Rectal smooth muscle tissue (tissue), 1 donor: ENCODE results near the gene TENM3.

Source experiments
- H3K27ac ChIP-seq: one replicate; pipeline ENCODE4 v1.7.0; 2013; ENCODE audit warnings: low read depth, low read length, inconsistent platforms
- H3K27me3 ChIP-seq: one replicate; pipeline ENCODE4 v1.7.0; 2013; ENCODE audit warnings: low read length; ENCODE audit not compliant: control insufficient read depth, insufficient read depth
- H3K36me3 ChIP-seq: one replicate; pipeline ENCODE4 v1.7.0; 2013; ENCODE audit warnings: low read length; ENCODE audit not compliant: control insufficient read depth, insufficient read depth
- H3K4me1 ChIP-seq: one replicate; pipeline ENCODE4 v1.7.0; 2013; ENCODE audit warnings: low read length; ENCODE audit not compliant: control insufficient read depth, insufficient read depth
- H3K4me3 ChIP-seq: one replicate; pipeline ENCODE4 v1.7.0; 2013; ENCODE audit warnings: low read length
- H3K9ac ChIP-seq: one replicate; pipeline ENCODE4 v1.7.0; 2013; ENCODE audit warnings: low read length

The TENM3 gene

DNA sequence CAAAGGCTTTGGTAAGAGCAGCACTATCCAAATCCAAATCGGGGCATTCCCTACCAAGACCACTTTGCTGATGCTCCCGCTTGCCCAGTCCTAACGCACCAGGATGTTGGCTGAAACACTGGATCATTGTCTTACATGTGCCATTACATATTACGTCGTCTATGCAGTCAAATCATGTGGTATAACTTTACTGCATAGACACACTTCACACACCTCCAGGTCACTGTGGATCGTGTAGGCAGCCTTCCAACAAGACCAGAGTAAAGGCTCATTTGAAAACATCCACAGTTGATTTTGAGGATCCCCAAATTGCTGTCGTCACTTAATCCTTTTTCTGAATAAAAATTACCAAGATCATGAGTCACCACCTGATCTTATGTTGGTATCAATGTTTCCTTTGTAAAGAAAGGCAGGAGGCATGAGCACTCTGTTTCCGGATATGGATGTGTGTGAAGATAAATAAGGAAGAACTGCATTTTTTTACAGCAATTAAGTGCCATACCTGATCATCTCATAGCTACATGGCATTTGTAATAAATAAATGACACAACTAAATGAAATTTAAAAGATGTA lies 18.5 kb downstream of the TENM3 start:
- no peak overlapping the region for H3K9ac ChIP-seq
- no peaks in the 10 kb centered on the region for H3K27me3 ChIP-seq
- H3K4me3 ChIP-seq, result no peak overlapping the region
- H3K27ac ChIP-seq, result no peak overlapping the region
- no peaks in the 10 kb centered on the region for H3K36me3 ChIP-seq
- peaks cover 3% of the 10 kb centered on the region for H3K4me1 ChIP-seq

DNA sequence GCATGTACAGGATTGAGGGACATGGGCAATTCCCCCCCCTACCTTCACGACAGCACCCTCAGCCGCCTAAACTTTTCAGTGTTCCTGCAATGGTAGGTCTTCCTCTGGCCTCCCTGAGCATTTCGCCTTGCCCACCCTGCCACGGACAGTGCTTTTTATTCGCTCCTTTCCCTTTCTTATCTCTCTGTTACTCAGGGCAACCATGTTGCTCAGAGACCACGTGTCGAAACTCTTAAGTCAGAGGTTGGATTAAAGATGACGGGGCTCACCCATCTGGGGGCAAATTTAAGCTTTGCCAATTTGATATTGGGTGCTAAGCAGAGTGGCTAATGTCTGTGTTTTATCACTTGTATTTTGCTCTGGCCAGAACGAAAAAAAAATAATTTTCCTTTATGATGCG lies 20.4 kb downstream of the TENM3 start:
- Histone ChIP-seq H3K4me3 (no peak overlapping the region), H3K27me3 (no peaks in the 10 kb centered on the region), H3K4me1 (peaks cover 3% of the 10 kb centered on the region), H3K27ac (no peak overlapping the region), H3K9ac (no peak overlapping the region), H3K36me3 (no peaks in the 10 kb centered on the region)

DNA sequence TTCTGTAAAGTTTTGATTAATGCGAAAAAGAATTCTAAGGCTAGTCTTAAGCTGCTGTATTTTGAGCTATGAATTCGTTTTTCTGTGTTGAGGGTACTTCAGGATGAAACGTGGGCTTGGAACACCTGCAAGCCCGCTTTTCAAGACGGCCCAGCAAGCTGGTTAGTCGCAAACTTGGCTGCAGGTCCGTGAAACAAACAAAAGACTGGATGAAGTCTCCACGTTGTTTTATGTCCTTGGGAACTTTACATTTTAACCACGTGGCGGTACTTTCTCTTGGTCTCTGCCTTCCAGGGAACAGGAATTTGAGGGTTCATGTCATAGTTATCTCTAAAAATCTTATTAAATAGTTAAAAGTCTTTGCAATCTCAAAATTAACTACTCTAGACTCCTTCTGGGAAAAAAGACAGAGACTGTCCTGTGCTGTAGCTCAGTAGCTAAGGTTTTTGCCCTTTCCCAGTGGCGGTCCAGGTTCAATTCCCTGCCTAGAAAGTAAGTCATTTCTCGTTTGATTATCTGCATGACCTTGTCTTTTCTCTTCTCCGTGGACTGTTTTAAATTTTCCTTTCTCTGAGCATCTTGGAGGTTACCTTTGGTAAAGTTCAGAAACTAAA lies 21.0 kb downstream of the TENM3 start:
- peaks cover 3% of the 10 kb centered on the region for H3K4me1 ChIP-seq
- H3K36me3 ChIP-seq, result no peaks in the 10 kb centered on the region
- H3K4me3 ChIP-seq, result no peak overlapping the region
- H3K27me3 ChIP-seq, result no peaks in the 10 kb centered on the region
- no peak overlapping the region for H3K27ac ChIP-seq
- H3K9ac ChIP-seq, result no peak overlapping the region

DNA sequence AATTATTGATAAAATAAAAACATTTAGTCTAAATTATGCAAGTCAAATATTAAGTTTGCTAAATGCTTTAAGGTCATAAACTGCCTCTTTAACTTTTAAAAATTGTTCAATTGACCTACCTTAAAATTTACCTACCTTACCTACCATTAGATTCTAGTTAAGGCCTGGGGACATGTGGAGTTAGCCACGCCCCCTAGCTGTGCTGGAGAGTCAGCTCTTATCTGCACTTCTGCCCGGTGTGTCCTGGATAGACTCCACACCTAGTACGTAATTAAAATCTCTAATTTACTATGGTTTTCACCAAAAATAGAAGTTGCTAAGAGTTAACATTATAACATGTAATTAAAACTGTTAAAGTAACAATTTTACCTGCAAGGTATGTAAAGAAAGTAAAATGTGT lies 22.7 kb downstream of the TENM3 start:
- Histone ChIP-seq H3K4me3 (no peak overlapping the region), H3K27ac (no peak overlapping the region), H3K4me1 (peaks cover 3% of the 10 kb centered on the region), H3K9ac (no peak overlapping the region), H3K36me3 (no peaks in the 10 kb centered on the region), H3K27me3 (no peaks in the 10 kb centered on the region)

DNA sequence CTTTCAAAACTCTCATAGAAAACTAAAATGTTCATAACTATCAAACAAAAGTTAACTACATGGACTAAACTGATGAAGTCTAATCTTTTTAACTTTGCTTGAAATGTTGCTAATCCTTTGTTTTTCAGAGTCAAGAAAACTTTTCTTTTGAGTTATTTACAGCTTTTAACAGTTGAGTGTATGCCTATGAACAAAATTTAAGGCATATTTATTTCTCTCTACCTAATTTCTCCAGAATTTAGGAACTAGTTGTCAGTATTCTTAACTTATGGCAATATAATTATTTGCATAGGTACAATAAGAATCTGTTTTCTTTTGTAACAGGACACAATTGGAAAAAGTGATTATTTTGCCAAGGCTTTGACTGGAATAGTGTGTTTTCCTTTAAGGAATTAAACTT lies 23.8 kb downstream of the TENM3 start:
- Histone ChIP-seq H3K27ac (no peak overlapping the region), H3K9ac (no peak overlapping the region), H3K27me3 (no peaks in the 10 kb centered on the region), H3K4me3 (no peak overlapping the region), H3K4me1 (peaks cover 3% of the 10 kb centered on the region), H3K36me3 (no peaks in the 10 kb centered on the region)

DNA sequence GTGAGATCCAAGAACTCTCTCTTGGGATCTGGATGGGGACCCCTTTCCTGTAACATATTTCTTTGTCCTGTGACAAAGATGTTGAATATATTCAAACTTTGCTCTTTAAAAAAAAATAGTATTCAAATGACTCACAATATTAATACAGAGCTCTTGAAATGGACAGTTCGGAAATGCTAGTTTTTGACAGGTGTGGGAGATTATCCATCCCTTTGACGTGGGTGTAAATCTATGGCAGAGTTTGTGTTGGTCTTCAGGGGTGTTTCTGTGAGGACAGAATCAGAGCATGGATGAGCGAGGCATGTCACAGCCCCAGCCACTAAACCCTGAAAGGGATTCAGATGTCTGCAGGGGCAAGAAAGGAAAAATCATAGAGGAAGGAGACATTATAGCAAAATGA lies 25.8 kb downstream of the TENM3 start:
- Histone ChIP-seq H3K4me1 (peaks cover 4% of the 10 kb centered on the region), H3K9ac (no peak overlapping the region), H3K27ac (no peak overlapping the region), H3K4me3 (no peak overlapping the region), H3K36me3 (no peaks in the 10 kb centered on the region), H3K27me3 (no peaks in the 10 kb centered on the region)

DNA sequence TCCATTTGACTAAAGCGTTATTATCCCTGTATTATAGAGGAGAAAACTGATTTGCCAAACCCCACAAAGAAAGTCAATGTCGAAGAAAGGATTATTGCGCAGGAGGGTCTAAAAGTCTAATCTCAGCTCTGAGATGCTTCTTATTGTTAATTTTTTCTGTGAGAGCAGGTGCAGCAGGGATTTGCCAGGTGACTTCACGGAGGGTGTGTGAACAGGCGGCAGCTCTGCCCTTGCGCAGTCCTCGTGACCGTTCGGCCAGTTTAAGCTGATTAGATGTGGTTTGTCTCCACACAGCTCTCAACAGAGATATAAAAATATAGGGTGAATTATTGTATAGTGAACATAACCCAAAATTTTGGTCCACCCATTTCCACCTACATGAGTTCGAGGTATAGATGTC lies 28.5 kb downstream of the TENM3 start:
- H3K27me3 ChIP-seq, result no peaks in the 10 kb centered on the region
- H3K36me3 ChIP-seq, result no peaks in the 10 kb centered on the region
- H3K4me1 ChIP-seq, result peaks cover 4% of the 10 kb centered on the region
- H3K9ac ChIP-seq, result no peak overlapping the region
- no peak overlapping the region for H3K4me3 ChIP-seq
- no peak overlapping the region for H3K27ac ChIP-seq

DNA sequence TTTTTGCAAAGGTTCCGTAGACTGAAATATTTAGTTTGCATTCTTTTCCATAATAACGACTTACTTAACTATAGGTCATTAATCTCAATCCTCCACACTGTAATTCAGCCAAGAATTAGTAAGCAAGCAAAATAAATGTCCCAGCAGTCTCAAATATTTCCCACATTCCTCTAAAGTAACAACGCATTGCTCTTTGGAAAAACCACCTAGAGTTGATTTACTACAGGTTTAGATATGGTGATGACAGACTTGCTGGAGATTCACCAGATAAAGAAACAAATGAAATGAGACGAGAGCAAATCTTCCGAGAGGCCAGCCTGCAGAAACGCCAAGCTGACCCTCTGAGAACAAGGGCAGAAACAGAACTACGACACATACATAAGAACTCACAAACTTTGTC lies 28.9 kb downstream of the TENM3 start:
- Histone ChIP-seq H3K27ac (no peak overlapping the region), H3K9ac (no peak overlapping the region), H3K27me3 (no peaks in the 10 kb centered on the region), H3K4me1 (peaks cover 4% of the 10 kb centered on the region), H3K36me3 (no peaks in the 10 kb centered on the region), H3K4me3 (no peak overlapping the region)

DNA sequence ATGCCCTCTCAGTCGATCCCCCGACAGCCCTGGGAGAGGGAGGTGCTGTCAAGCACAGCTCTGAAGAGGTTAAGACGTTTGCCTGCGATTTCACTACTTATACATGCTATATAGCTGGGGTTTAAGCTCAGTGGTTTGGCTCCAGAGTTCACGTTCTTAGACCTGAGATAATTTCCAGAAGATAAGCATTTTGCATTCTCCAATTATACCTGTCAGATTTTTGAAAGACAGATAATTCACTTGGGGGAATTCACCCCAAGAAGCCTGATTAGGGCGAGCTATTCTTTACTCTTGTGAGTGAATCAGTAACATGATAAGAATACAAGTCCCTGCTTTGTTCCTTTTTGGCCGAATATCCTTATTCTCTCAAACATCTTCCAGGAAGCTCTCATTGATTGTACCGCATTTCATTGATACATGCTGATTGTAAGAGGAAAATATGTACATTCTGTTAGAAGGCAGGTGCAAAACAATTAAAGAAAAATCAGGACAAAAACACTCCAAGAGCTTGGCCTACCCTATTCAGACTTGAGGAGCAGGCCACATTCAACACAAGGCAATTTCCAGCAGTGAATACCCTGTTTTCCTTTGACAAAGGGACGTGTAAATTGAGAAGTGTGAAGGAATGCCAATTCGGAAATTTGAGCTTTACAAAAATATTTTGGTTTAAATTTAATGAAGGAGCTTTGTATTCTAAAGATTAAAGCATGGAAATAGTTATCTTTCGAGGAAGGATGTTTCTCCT lies 30.2 kb downstream of the TENM3 start:
- Histone ChIP-seq H3K36me3 (no peaks in the 10 kb centered on the region), H3K4me3 (no peak overlapping the region), H3K4me1 (peaks cover 4% of the 10 kb centered on the region), H3K27ac (no peak overlapping the region), H3K9ac (no peak overlapping the region), H3K27me3 (no peaks in the 10 kb centered on the region)

DNA sequence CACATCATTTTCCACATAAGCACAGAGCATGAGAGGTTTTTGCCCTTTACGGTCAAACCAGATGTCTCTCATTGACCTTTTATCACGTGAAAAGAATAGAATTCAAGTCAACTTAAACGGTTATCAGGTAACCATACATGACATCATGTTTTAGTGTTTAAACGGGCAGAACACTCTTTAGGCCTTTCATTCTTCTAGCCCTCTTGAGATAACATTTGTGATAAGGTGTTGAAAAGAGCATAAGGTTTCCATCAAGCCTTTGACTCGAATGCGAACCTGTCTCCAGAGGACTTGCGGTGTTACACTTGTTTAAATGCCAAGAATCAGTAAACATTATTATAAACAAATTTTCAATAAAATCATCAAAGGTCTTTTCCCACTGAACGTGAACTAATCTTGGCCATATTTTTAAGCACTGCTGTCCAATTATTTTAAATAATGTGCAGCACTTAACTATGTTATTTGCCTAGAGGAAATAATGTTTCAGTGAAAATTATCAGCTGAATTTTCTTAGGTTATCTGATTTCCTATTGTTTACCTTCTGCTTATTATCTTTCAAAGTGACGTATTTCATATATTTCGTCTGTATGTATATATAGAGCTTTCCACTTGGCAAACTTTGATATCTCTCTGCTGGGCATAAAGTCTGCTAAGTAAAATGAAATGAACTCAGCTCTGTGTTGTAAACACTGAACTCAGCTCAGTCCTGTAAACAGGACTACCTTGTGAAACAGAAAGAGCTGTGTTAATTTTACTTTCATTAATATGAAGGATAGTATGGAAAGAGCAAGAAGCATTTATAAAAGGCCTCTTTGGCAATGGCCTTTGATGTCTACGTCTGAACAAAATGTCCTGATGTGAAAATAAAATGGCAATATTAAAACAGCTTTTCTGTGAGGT lies 33.3 kb downstream of the TENM3 start:
- Histone ChIP-seq H3K4me1 (peaks cover 4% of the 10 kb centered on the region), H3K9ac (no peak overlapping the region), H3K36me3 (no peaks in the 10 kb centered on the region), H3K27me3 (no peaks in the 10 kb centered on the region), H3K4me3 (no peak overlapping the region), H3K27ac (no peak overlapping the region)

DNA sequence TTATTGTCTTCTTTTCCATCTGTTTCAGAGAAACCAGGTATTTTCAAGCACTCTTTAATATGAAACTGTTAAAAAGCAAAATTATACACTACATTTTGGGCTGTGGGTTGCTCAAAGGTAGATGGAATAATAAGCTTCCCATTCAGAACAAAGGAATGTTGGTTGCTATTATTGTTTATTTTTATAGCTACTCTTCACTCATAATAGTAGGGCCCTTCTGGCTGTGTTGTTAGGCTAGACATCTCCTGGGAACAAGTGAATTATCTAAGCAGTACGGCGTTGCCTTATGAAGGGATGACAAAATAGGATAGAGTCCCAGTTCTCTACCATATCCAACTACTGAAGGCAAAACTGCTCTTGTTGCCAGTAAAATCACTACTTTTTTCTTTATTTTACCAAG lies 34.2 kb downstream of the TENM3 start:
- no peaks in the 10 kb centered on the region for H3K36me3 ChIP-seq
- no peak overlapping the region for H3K27ac ChIP-seq
- no peak overlapping the region for H3K9ac ChIP-seq
- H3K4me1 ChIP-seq, result no peaks in the 10 kb centered on the region
- H3K4me3 ChIP-seq, result no peak overlapping the region
- no peaks in the 10 kb centered on the region for H3K27me3 ChIP-seq

DNA sequence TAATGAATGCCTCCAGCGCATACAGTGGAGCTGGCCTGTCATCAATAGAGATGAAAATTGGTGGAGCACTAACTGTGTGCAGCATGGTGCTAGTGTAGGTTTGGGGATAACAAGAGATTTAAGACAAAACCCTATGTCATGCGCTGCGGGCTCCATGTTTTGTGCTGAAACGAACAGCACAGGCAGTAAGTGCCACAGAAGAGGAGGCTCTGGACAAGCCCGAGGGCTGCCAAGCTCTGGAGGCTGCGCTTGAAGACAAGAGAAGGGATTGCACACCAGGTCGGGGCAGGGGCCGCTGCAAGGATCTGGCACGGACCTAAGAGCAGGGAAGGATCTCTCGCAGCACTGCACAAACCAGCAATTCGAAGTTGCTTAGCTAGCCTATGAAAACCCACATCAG lies 35.5 kb downstream of the TENM3 start:
- no peaks in the 10 kb centered on the region for H3K4me1 ChIP-seq
- no peak overlapping the region for H3K4me3 ChIP-seq
- no peak overlapping the region for H3K9ac ChIP-seq
- no peaks in the 10 kb centered on the region for H3K27me3 ChIP-seq
- no peaks in the 10 kb centered on the region for H3K36me3 ChIP-seq
- H3K27ac ChIP-seq, result no peak overlapping the region
